ENCODE measurements around the gene ZNF121.
A peak's percentile ranks its signal among the peaks of the same experiment; 100 is the strongest.
"Not testable (repeated sequence)": the region's sequence is repeated elsewhere in the genome, so short reads cannot be mapped to it uniquely, and the experiment has no call there.

The ZNF121 gene

DNA sequence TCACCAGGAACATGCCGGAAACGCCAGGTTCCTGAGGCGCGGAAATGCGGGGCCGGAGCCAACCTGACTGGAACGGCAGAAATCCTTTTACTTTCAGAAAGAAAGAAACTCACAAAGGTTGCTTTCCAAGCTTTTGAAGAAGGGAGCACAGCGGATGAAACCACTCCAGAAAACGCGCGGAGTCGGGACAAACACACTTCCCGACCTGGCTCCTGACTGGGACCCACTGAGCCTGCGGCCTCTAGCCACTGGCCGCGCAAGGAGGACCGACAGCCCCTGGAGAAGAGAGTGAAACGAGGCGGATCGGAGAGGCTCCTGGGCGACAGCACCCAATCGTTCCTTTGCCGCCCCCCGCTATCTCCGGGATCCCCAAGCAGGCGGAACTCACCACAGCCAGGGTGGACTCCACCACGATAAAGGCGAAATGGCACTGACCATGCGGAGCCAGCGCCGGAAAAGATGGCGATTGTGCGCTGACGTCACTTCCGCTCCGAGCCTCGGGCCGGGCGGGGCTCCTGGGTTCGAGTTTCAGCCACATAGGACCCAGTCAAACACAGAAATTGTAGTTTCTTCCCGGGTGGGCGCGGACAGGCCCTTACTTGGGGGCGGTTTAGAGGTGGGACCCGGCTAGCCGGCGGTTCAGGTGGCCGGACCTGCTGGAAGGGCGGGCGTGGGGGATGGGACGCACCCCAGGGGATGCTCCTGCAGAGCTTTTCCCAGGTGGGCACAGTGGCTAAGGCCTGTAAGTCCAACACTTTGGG lies at the start of gene ZNF121:
Gene ZNF121 (minus strand): TSS at position 432 of the 761 bp plus-strand sequence. CDS start 16,407 bp downstream, outside the sequence.
- peak; percentile 40 to 47 for DNase-seq (ENCODE audit: low read depth in 2 of 2)

DNA sequence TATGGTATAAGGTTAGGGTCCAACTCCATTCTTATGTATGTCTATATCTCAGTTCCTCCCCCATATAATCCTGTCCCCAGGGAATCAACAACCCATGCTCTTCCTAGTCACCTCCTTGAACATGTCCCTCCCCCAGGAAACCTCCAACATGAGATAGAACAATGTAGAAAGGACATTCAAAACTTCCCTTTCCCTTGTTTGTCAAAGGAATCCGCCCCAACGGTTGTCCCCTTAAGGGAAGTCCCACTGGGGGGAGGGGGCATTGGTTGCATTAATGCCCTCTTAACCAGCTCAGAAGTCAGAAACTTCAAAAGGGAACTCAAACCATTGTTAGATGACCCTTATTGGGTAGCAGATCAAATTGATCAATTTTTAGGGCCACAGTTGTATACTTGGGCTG lies 43.6 kb upstream of the ZNF121 start:
- no peak for DNase-seq (ENCODE audit: low read depth in 2 of 2)

DNA sequence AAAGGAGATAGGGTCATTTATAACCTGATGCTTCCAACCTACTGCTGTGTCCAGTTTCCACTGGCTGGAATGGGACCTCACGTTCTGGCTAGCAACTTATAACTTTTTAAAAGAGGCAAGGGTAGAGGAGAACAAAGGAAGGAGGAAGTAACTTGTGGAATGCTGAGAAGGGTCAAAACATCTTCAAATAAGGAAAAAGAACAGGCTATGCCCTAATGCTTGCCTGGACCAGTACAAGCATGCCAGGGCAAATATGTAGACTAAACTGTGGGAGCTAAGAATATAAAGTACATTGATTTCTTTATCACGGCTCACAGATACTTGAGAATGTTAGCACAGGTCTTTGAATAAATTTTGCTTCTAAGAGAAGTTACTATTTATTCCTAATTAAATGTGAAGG lies 38.2 kb upstream of the ZNF121 start:
- no peak for DNase-seq (ENCODE audit: low read depth in 2 of 2)

DNA sequence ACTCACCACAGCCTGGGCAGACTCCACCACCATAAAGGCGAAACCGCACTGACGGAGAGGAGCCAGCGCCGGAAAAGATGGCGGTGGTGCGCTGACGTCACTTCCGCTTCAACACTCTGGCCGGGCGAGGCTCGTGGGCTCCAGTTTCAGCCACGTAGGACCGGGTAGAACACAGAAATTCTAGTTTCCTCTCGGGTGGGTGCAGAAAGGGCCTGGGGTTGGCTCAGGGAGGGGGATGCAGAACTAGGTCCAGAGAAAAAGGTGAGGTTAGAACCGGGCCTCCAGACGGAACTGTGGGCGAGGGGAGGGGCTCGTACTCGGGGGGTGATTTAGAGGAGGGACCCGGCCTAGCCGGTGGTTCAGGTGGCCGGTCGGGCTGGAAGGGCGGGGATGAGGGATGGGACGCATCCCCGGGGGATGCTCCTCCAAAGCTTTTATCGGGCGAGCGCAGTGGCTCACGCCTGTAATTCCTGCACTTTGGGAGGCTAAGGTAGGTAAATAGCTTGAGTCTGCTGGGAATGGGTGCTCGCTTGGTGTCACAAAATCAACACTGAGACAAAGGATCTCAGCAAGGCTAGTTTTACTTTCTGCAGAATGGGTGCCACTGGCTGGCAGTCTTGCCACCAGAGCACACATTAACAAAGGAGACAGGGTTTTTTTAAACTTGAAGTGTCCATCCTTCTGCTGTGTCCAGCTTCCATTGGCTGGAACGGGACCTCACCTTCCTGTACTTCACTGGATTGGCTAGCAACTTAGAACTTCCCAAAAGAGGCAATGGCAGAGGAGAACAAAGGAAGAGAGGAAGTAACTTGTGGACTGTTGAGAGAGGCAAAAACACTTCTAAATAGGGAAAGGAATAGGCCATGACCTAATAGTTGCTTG lies 37.1 kb upstream of the ZNF121 start, which contains the start of gene ZNF561:
Gene ZNF561 (minus strand): TSS at position 77 of the 882 bp plus-strand sequence. CDS start 1,776 bp downstream, outside the sequence.
- DNase-seq (ENCODE audit: low read depth in 2 of 2) = peak; percentile 70 to 76

DNA sequence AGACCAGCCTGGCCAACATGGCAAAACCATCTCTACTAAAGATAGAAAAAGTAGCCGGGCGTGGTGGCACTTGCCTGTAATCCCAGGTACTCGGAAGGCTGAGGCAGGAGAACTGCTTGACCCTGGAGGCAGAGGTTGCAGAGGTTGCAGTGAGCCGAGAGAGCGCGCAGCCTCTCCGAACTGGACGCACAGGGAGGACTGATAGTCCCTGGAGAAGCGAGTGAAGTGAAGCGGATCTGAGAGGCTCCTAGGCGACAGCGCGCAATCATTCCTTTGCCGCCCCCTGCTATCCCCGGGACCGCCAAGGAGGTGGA lies 36.5 kb upstream of the ZNF121 start:
- DNase-seq (ENCODE audit: low read depth in 2 of 2) = no peak

DNA sequence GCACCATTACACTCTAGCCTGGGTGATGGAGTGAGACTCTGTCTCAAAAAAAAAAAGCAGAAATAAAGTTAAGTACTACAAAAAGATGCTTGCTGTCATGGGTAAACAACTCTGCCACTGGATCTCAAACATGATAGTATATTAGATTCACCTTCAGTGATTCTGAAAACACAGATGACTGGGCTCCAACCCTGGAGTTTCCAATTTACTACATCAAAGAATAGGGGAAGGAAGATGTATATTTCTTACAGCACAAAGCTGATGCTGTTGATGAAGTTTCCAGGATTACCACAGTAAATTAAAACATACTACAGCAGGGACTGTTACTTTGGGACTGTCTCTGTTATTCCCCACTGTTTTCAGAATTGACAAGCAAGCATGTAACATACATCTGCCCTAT lies 31.5 kb upstream of the ZNF121 start:
- DNase-seq (ENCODE audit: low read depth in 2 of 2) = no peak

DNA sequence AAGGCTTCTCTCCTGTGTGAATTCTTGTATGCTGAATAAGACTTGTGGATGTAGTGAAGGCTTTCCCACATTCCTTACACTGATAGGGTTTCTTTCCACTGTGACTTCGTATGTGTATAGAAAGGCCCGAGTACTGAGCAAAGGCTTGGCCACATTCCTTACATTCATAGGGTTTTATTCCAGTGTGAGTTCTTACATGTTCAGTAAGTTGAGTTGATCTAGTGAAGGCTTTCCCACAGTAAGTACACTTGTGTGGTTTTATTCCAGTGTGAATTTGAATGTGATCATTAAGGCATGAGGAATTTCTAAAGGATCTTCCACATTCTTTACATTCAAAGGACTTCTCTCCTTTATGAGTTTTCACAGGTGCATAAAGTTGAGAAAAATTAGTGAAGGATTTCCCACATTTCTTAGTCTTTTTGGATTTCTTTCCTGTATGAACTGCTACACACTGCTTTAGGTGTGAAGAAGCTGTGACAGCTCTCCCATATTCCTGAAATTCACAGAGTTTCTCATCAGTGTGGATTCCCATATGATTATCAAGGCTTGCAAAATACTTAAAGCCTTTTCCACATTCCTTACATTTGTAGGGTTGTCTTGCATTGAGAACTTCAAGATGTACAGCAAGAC lies 26.3 kb upstream of the ZNF121 start:
- DNase-seq (ENCODE audit: low read depth in 2 of 2) = no peak

DNA sequence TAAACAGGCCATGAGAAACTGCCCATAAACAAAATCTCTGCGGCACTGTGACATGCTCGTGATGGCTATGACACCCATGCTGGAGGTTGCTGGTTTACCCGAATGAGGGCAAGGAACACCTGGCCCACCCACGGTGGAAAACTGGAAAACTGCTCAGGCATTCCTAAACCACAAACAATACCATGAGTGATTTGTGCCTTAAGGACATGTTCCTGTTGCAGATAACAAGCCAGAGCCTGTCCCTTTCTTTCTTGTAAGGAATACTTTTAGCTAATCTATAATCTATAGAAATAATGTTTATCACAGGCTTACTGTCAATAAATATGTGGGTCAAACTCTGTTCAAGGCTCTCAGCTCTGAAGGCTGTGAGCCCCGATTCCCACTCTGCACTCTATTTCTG lies 24.6 kb upstream of the ZNF121 start:
- no peak for DNase-seq (ENCODE audit: low read depth in 2 of 2)

DNA sequence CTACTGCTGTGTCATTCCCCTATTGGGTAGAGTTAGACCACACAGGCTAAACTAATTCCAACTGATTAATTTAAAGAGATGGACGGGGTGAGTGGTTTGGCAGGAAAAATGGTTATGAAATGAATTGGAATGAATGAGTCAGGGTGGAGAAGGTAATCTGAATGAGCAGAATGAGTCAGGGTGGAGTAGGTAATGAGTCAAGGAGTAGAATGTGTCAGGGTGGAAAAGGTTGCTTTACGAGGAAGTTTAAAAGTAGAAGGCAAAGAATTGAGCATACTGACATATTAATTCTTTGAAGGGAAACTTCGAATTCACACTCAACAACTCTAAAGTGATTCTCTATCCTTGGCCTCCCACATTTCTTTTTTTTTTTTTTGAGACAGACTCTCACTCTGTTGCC lies 12.7 kb upstream of the ZNF121 start:
- DNase-seq (ENCODE audit: low read depth in 2 of 2) = peak in 1 of 2 experiments; percentile 24

DNA sequence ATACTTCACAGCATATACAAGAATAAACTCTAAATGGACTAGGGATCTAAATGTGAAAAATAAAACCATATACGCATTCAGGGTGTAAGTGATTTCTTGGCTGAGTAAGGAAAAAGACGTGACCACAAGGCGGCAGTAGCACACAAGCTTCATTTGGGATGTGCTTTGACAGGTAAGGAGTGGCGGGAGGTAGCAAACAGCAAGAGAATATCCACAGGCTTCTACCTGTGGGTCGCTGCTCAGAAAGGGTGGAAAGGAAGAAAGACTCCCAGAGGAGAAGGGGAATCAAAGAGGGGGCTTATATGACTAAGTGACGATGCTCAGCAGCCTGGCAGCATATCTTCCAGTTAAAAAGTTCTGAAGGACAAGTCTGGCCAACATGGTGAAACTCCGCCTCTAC lies 2.5 kb upstream of the ZNF121 start:
- no peak for DNase-seq (ENCODE audit: low read depth in 2 of 2)

DNA sequence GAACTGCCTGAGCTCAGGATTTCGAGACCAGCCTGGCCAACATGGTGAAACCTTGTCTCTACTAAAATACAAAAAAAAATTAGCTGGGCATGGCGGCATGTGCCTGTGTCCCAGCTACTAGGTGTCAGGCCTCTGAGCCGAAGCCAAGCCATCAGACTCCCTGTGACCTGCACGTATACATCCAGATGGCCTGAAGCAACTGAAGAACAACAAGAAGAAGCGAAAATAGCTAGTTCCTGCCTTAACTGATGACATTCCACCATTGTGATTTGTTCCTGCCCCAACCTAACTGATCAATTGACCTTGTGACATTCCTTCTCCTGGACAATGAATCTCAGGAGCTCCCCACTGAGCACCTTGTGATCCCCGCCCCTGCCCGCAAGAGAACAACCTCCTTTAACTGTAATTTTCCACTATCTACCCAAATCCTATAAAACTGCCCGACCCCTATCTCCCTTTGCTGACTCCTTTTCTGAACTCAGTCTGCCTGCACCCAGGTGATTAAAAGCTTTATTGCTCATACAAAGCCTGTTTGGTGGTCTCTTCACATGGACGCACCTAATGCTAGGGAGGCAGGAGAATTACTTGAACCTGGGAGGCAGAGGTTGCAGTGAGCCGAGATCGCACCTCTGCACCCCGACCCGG lies 2.1 kb downstream of the ZNF121 start:
- DNase-seq (ENCODE audit: low read depth in 2 of 2) = not testable (repeated sequence)

DNA sequence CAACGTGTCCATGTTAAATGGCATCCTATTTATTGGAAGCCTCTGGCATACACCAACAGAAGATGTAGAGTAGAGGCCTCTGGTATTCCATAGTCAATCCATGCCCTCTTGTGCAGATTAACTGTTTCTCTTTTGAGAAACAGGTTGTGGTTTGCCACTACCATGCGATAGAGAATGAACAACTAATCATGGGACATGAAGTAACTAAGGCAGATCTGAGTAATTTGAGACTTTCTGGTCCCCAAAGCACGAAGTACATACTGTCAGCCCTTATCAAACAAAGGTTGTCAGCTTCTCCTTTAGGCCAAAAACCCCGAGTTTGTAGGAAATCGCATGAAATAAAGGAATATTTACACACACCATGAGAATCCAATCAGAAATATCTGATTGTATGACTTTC lies 3.6 kb downstream of the ZNF121 start:
- DNase-seq (ENCODE audit: low read depth in 2 of 2) = no peak

DNA sequence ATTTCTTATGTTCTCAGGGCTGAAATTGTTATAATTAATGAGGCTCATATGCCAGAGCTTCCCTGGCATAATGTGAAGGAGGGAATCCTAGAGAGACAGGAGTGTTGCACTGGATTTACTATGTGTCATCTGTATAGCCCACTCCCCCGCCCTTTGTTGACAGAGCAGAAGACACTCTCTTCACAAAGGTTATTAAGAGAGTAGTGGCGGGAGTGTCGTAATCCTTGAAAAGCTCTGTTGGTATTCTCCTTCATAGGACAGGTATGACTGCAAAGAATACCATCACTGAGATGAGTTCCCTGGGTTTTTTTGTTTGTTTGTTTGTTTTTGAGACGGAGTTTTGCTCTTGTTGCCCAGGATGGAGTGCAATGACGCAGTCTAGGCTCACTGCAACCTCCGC lies 14.0 kb downstream of the ZNF121 start:
- no peak for DNase-seq (ENCODE audit: low read depth in 2 of 2)

DNA sequence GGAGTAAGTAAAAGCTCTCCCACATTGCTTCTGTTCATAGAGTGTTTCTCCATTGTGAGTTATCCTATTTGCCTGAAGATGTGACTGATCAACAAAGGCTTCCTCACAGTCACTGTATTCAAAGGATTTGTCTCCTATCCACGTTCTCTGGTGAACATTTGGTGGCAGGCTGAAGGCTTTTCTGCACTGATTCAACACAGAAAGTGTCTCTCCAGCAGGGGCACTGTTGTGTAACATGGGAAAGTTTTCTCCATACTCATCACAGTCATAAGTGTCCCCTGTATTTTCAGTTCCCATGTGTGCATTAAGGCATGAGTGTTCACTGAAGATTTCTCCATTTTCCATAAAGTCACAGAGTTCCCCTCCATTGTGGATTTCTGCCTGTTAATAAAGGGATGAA lies 17.6 kb downstream of the ZNF121 start:
- DNase-seq (ENCODE audit: low read depth in 2 of 2) = no peak

DNA sequence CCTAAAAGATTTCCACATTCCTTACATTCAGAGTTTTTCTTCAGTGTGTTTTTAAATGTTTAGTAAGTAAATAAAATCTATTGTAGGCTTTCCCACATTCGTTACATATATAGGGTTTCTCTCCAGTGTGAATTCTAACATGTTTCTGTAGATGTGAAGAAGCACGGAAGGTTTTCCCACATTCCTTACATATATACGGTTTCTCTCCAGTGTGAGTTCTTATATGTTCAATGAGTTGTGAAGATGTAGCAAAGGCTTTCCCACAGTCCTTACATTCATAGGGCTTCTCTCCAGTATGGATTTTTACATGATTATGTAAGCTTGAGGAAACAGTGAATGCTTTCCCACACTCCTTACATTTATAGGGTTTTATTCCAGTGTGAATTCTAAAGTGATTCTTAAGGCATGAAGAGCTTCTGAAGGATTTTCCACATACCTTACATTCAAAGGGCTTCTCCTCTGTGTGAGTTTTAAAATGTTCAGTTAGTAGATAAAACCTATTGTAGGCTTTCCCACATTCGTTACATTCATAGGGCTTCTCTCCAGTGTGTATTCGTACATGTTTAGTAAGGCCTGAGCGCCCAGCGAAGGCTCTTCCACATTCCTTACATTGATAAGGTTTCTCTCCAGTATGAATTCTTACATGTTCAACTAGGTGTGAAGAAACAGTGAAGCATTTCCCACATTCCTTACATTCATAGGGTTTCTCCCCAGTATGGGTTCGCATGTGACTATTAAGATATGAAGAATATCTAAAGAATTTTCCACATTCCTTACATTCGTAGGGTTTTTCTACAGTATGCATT lies 18.2 kb downstream of the ZNF121 start:
- no peak for DNase-seq (ENCODE audit: low read depth in 2 of 2)

DNA sequence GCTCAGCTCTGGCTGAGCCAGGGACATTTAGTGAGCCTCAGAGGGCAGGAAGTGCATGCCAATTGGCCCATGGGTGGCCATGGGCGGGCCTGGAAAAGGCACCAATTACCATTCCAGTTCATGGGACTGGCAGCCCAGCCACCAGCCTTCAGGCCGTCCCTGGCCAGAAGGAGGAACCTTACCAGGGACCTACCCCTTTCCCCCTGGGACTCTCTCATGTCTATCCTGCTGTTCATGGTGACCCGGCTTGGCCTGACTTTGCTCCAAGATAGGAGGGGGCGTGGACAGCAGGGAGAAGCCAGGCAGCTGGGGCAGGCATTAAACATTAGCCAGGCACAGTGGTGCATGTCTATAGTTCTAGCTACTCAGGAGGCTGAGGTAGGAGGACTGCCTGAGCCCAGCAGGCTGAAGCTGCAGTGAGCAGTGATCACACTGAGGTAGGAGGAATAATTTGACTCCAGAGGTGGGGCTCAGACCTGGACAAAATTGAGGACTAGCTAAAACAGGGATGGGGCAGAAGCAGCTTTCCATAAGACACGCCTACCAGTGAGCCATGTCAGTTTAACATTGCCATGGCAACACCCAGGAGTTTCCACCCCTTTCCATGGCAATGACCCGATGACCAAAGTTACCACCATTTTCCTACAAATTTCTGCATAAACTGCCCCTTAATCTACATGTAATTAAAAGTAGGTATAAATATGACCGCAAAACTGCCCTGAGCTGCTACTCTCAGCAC lies 31.6 kb downstream of the ZNF121 start:
- no peak for DNase-seq (ENCODE audit: low read depth in 2 of 2)

DNA sequence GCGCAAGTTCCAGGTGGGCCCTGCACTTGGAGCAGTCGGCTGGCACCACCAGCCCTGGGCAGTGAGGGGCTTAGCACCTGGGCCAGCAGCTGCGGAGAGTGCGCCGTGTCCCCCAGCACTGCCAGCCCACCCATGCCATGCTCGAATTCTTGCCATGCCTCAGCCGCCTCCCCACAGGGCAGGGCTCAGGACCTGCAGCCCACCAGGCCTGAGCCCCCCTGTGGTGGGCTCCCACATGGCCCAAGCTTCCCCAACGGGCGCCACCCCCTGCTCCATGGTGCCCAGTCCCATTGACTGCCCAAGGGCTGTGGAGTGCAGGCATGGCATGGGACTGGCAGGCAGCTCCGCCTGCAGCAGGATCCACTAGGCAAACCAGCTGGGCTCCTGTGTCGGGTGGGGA lies 36.4 kb downstream of the ZNF121 start:
- no peak for DNase-seq (ENCODE audit: low read depth in 2 of 2)

DNA sequence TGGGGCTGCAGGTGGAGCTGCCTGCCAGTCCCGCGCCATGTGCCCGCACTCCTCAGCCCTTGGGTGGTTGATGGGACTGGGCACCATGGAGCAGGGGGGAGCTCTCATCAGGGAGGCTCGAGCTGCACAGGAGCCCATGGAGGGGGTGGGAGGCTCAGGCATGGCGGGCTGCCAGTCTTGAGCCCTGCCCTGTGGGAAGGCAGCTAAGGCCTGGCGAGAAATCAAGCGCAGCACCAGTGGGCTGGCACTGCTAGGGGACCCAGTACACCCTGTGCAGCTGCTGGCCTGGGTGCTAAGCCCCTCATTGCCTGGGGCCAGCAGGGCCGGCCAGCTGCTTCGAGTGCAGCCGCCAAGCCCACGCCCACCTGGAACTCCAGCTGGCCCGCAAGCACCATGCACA lies 43.0 kb downstream of the ZNF121 start:
- DNase-seq (ENCODE audit: low read depth in 2 of 2) = not testable (repeated sequence)

DNA sequence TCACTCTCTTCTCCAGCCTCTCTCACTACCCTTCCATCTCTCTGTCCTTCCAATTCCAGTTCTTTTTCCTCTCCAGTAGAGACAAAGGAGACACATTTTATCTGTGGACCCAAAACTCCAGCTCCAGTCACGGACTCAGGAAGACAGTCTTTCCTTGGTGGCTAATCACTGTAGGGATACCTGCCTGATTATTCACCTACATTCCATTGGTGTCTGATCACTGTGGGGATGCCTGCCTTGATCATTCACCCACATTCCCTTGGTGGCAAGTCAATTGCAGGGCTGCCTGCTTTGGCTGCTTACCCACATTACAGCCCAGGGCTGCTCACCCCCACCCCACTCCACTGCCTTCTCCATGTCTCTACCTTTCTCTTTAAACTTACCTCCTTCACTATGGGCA lies 44.4 kb downstream of the ZNF121 start:
- DNase-seq (ENCODE audit: low read depth in 2 of 2) = not testable (repeated sequence)

DNA sequence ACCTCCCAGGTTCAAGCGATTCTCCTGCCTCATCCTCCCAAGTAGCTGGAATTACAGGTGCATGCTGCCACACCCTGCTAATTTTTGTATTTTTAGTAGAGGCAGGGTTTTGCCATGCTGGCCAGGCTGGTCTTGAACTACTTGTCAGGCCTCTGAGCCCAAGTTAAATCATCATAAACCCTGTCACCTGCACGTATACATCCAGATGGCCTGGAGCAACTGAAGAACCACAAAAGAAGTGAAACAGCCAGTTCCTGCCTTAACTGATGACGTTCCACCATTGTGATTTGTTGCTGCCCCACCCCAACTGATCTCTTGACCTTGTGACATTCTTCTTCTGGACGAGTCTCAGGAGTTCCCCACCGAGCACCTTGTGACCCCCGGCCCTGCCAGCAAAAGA lies 45.1 kb downstream of the ZNF121 start:
- not testable (repeated sequence) for DNase-seq (ENCODE audit: low read depth in 2 of 2)
